Esophagus squamous epithelium (tissue), 5 donors: ENCODE measurements around the gene ENGASE. TPM values are rescaled to one million over a fixed set of nuclear protein-coding genes. Genes with fewer than 3 reads are reported as not detected.

Experiments
- DNase-seq: peaks from one replicate; lab custom pipeline; 2025; lab: John Stamatoyannopoulos, UW
- H3K27ac ChIP-seq, 4 donors: fragments of 200-600 bp; sonication (generic); one replicate each; pipeline ENCODE4 v1.5.1; 2016 to 2019; ENCODE audit warnings: mild to moderate bottlenecking in 1 of 4
- H3K27me3 ChIP-seq, 4 donors: fragments of 200-600 bp; sonication (generic); 1 replicate in 3 of 4; 2 replicates in 1 of 4; pipeline versions ENCODE4 v1.5.1 to v1.6.0; 2017 to 2021; ENCODE audit warnings: antibody characterized with exemption in 1 of 4
- H3K36me3 ChIP-seq, 3 donors: fragments of 200-600 bp; sonication (generic); one replicate each; pipeline ENCODE4 v1.5.1; 2016 to 2019
- H3K4me1 ChIP-seq, 3 donors: fragments of 200-600 bp; sonication (generic); one replicate each; pipeline ENCODE4 v1.5.1; 2017 to 2019
- H3K4me3 ChIP-seq, 4 donors: fragments of 200-600 bp; sonication (generic); 1 replicate in 3 of 4; 2 replicates in 1 of 4; pipeline ENCODE4 v1.5.1; 2016 to 2019; ENCODE audit warnings: mild to moderate bottlenecking in 2 of 4, moderate library complexity in 1 of 4
- H3K9me3 ChIP-seq, 3 donors: fragments of 200-600 bp; sonication (generic); one replicate each; pipeline ENCODE4 v1.5.1; 2016 to 2019
- POLR2A ChIP-seq, 4 donors: fragments of 450-650 bp; IDR thresholded peaks; one replicate each; pipeline ENCODE4 v1.6.1; 2017; ENCODE audit warnings: antibody characterized with exemption in 4 of 4, mild to moderate bottlenecking in 4 of 4, moderate library complexity in 3 of 4
- WGBS, 2 donors: methylation state at CpG; one replicate each; pipeline ENCODE4 v1.1.5; 2018; 5-methylcytosine and 5-hydroxymethylcytosine counted together
- intact Hi-C: fragments of 100-400 bp; cut with DNase I; formaldehyde crosslinking; loops from one replicate; pipeline ENCODE4 v1.15.0; 2022
- total RNA-seq, 4 donors: library from RNA; depleted of rRNA; stranded (reverse); fragments of >200 nt; gene quantifications; one replicate each; pipeline ENCODE4 v1.1.0, GENCODE V29; 2016
- TF ChIP-seq, protein P1 (sequence below), 6 experiments: fragments of 450-650 bp in 4 of 6; fragments of 200-600 bp in 2 of 6; sonication (generic) in 2 of 6; IDR thresholded peaks; one replicate each; pipeline ENCODE4 v1.5.1; 2016 to 2019; ENCODE audit warnings: antibody characterized with exemption in 6 of 6, mild to moderate bottlenecking in 4 of 6, moderate library complexity in 4 of 6
- donor health status: DM: yes; HTN: yes; CAD: no.

Gene ENGASE
- total RNA-seq, 4 donors from 2014 or later, result 6.0 to 32.2 (median 9.5) TPM

DNA sequence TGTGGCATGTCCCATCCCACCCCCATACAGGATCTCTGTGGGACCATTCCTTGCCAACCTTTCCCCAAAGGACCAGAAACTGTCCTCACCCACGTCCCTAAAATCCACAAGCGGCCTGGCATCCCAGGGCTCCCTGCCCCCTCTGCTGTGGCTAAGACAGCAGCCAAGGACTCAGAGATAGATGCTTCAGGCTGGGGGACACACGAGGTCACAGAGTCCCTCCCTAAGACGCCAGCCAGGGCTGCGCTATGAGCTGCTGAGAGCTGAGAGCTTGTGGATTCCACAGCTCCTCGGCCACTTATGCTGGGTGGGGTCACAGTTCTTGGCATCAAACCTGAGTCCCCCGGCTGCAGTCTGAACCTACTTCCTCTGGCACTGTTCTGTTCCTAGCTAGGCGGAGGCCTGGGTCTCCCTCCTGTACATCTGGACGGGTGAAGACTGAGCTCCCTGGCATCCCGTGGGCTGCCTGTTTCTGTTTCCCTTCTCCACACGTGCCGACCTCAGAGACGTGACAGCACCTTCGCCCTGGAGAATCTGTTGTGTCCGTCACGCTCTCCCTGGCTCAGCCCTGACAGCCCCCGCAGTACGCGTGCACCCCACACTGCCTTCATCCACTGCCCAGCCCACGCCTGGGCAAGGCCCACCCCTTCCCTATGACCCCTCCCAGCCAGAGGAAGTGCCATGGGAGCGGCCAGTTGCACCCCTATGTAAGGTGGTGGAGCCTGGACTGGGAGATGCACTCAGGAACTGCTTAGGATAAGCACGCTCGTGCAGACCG, 61.2 kb downstream of the ENGASE start:
- Histone ChIP-seq H3K27ac (no peak overlapping the region), H3K4me1 (peaks cover 0 to 11% (median 0%) of the 10 kb centered on the region in 3 donors), H3K4me3 (no peak overlapping the region), H3K27me3 (peaks cover 0 to 95% (median 0%) of the 10 kb centered on the region in 4 donors), H3K36me3 (no peaks in the 10 kb centered on the region), H3K9me3 (no peaks in the 10 kb centered on the region)
- WGBS, 2 donors, result 54 to 58% methylated on average over 7 to 10 of the region's 24 CpGs
- TF ChIP-seq, protein P1, sequence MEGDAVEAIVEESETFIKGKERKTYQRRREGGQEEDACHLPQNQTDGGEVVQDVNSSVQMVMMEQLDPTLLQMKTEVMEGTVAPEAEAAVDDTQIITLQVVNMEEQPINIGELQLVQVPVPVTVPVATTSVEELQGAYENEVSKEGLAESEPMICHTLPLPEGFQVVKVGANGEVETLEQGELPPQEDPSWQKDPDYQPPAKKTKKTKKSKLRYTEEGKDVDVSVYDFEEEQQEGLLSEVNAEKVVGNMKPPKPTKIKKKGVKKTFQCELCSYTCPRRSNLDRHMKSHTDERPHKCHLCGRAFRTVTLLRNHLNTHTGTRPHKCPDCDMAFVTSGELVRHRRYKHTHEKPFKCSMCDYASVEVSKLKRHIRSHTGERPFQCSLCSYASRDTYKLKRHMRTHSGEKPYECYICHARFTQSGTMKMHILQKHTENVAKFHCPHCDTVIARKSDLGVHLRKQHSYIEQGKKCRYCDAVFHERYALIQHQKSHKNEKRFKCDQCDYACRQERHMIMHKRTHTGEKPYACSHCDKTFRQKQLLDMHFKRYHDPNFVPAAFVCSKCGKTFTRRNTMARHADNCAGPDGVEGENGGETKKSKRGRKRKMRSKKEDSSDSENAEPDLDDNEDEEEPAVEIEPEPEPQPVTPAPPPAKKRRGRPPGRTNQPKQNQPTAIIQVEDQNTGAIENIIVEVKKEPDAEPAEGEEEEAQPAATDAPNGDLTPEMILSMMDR (IDR thresholded peaks at IDR 0.05), result no peak
- TF ChIP-seq POLR2A (IDR thresholded peaks at IDR 0.05), result no peak
- DNase-seq, result no peak
- intact Hi-C loops, result no loop called here

Other genes starting within 250 kb of the ENGASE start
- 10 to 100 TPM; 13.2 to 38.9 (median 22.4) TPM for gene USP36, start 234.0 kb upstream of the ENGASE start, total RNA-seq
- 1 to 10 TPM in 2 of 4 donors, under 1 TPM in 2; 0.42 to 6.9 (median 1.1) TPM for gene CEP295NL, start 171.6 kb upstream of the ENGASE start, total RNA-seq
- gene TIMP2, start 149.4 kb upstream of the ENGASE start, total RNA-seq, result 100 to 1,000 TPM in 1 of 4 donors, 10 to 100 TPM in 2, 1 to 10 TPM in 1; 6.1 to 154 (median 28.2) TPM
- 100 to 1,000 TPM; 172 to 414 (median 262) TPM for gene LGALS3BP, start 94.9 kb upstream of the ENGASE start, total RNA-seq
- 10 to 100 TPM; 36.2 to 58.8 (median 38.3) TPM for gene CANT1, start 65.1 kb upstream of the ENGASE start, total RNA-seq
- 10 to 100 TPM in 2 of 4 donors, 1 to 10 TPM in 2; 2.7 to 20.4 (median 6.8) TPM for gene C1QTNF1, start 50.7 kb upstream of the ENGASE start, total RNA-seq